Ishikawa (cell line): ENCODE results near the gene PRKCH.

Experiments
- CEBPB ChIP-seq: IDR thresholded peaks from 2 replicates; pipeline ENCODE4 v1.6.1; 2012
- CREB1 ChIP-seq: IDR thresholded peaks from 2 replicates; pipeline ENCODE4 v1.6.1; 2012; ENCODE audit warnings: low read depth
- EGR1 ChIP-seq: IDR thresholded peaks from 2 replicates; pipeline ENCODE4 v1.6.1; 2012
- EP300 ChIP-seq: IDR thresholded peaks from 2 replicates; pipeline ENCODE4 v1.6.1; 2012; ENCODE audit warnings: borderline replicate concordance
- FOXM1 ChIP-seq: IDR thresholded peaks from 2 replicates; pipeline ENCODE4 v1.6.1; 2012; ENCODE audit warnings: low read depth, borderline replicate concordance
- NFIC ChIP-seq: IDR thresholded peaks from 2 replicates; pipeline ENCODE4 v1.6.1; 2012
- RAD21 ChIP-seq: IDR thresholded peaks from 2 replicates; pipeline ENCODE4 v1.6.1; 2012; ENCODE audit warnings: low read depth
- REST ChIP-seq: IDR thresholded peaks from 2 replicates; pipeline ENCODE4 v1.6.1; 2012; ENCODE audit warnings: low read depth, mild to moderate bottlenecking
- TAF1 ChIP-seq: IDR thresholded peaks from 2 replicates; pipeline ENCODE4 v1.6.1; 2012; ENCODE audit warnings: low read depth, mild to moderate bottlenecking
- TCF12 ChIP-seq: IDR thresholded peaks from 2 replicates; pipeline ENCODE4 v1.6.1; 2012; ENCODE audit warnings: low read depth
- TEAD4 ChIP-seq: IDR thresholded peaks from 2 replicates; pipeline ENCODE4 v1.6.1; 2012
- YY1 ChIP-seq: IDR thresholded peaks from 2 replicates; pipeline ENCODE4 v1.6.1; 2012; ENCODE audit warnings: low read depth
- ZBTB7A ChIP-seq: IDR thresholded peaks from 2 replicates; pipeline ENCODE4 v1.6.1; 2012; ENCODE audit warnings: low read depth
- TF ChIP-seq, protein P1 (sequence below): IDR thresholded peaks from 2 replicates; pipeline ENCODE4 v1.6.1; 2012
- TF ChIP-seq, protein P2 (sequence below): IDR thresholded peaks from 2 replicates; pipeline ENCODE4 v1.6.1; 2012

The PRKCH gene

GRCh38 chr14:61568572-61569011 lies 247.2 kb downstream of the PRKCH start:
- TF ChIP-seq TCF12 (peak; percentile 96), CEBPB (no peak), REST (no peak), TEAD4 (peak; percentile 89), EGR1 (peak; percentile 100), ZBTB7A (peak; percentile 86), NFIC (peak; percentile 75), RAD21 (peak; percentile 27; the same call in 1 of the 2 replicates), FOXM1 (peak; percentile 28; the same call in 1 of the 2 replicates), EP300 (peak; percentile 95), TAF1 (peak; percentile 61; the same call in 1 of the 2 replicates), CREB1 (no peak), YY1 (peak; percentile 50; the same call in 1 of the 2 replicates)
- TF ChIP-seq, protein P1, sequence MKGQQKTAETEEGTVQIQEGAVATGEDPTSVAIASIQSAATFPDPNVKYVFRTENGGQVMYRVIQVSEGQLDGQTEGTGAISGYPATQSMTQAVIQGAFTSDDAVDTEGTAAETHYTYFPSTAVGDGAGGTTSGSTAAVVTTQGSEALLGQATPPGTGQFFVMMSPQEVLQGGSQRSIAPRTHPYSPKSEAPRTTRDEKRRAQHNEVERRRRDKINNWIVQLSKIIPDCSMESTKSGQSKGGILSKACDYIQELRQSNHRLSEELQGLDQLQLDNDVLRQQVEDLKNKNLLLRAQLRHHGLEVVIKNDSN, result peak; percentile 82
- TF ChIP-seq, protein P2, sequence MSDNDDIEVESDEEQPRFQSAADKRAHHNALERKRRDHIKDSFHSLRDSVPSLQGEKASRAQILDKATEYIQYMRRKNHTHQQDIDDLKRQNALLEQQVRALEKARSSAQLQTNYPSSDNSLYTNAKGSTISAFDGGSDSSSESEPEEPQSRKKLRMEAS, result peak; percentile 79

- TF ChIP-seq TCF12 (no peak), RAD21 (no peak), ZBTB7A (no peak), YY1 (no peak), CEBPB (no peak), EP300 (no peak), REST (no peak)
Observed at GRCh38 chr14:61569308-61569707, 247.9 kb downstream of the PRKCH start.

DNA sequence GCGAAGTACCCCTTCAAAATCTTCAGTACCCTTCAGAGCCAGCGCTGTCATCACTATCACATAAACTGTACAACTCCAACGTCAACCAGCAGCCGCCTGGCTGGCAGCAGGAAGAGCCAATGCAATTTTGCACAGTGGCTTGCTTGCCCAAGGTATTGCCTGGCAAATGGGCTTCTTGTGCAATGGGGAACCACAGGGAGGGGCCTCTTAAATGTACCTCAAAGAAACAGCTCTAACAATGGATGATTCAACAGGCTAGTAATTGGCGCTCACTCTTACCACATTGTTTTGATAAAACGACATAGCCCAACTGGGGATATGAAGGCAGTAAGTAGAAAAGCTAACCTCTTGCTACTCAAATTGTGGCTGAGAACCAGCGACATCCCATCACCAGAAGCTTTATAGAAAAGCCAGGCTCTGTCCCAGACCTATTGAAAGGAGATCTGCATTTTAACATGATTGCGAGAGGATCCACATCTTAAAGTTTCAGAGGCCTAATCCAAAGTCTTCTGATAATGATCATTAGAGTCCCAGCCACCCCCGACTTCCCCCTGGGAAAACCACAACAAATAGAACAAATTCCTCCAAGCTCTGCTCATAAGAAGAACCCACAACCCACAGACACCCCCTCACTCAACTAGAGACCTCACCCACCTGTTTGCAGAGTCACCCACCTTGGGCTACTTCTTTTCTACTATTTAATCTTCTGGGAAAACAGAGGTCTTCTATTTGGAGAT lies 248.6 kb downstream of the PRKCH start:
- TF ChIP-seq EP300 (no peak), CEBPB (peak; percentile 83)

- TF ChIP-seq CREB1 (no peak), CEBPB (no peak), TAF1 (no peak), TCF12 (no peak), REST (no peak), YY1 (no peak), EGR1 (no peak)
- TF ChIP-seq, protein P2, result no peak
Observed at GRCh38 chr14:61570549-61571290, 249.3 kb downstream of the PRKCH start.

GRCh38 chr14:61571917-61572316 lies 250.5 kb downstream of the PRKCH start:
- no peak for TF ChIP-seq RAD21
- no peak for TF ChIP-seq CEBPB
- TF ChIP-seq ZBTB7A, result no peak
- TF ChIP-seq NFIC, result no peak
- TF ChIP-seq REST, result no peak
- TF ChIP-seq TCF12, result no peak
- TF ChIP-seq, protein P1, result no peak
- TF ChIP-seq TEAD4, result no peak
